HEK293T (cell line): Measurements from ENCODE around the gene EMC1.

Source experiments
- CTBP1 ChIP-seq: fragments of 450-650 bp; IDR thresholded peaks from 2 replicates; pipeline ENCODE4 v1.6.1; 2016; ENCODE audit warnings: borderline replicate concordance
- ELF4 ChIP-seq: fragments of 450-650 bp; IDR thresholded peaks from 2 replicates; pipeline ENCODE4 v1.6.1; 2017; ENCODE audit warnings: antibody characterized with exemption
- FOXA1 ChIP-seq: fragments of 450-650 bp; IDR thresholded peaks from 2 replicates; pipeline ENCODE4 v1.6.1; 2016; ENCODE audit warnings: mild to moderate bottlenecking
- FOXK2 ChIP-seq: fragments of 450-650 bp; IDR thresholded peaks from 2 replicates; pipeline ENCODE4 v1.6.1; 2016; ENCODE audit warnings: mild to moderate bottlenecking
- LEF1 ChIP-seq: fragments of 450-650 bp; IDR thresholded peaks from 2 replicates; pipeline ENCODE4 v1.6.1; 2017; ENCODE audit warnings: mild to moderate bottlenecking, borderline replicate concordance
- SUZ12 ChIP-seq: fragments of 450-650 bp; IDR thresholded peaks from 2 replicates; pipeline ENCODE4 v1.6.1; 2016; ENCODE audit warnings: mild to moderate bottlenecking
- ZNF384 ChIP-seq: fragments of 450-650 bp; IDR thresholded peaks from 2 replicates; pipeline ENCODE4 v1.6.1; 2016

DNA sequence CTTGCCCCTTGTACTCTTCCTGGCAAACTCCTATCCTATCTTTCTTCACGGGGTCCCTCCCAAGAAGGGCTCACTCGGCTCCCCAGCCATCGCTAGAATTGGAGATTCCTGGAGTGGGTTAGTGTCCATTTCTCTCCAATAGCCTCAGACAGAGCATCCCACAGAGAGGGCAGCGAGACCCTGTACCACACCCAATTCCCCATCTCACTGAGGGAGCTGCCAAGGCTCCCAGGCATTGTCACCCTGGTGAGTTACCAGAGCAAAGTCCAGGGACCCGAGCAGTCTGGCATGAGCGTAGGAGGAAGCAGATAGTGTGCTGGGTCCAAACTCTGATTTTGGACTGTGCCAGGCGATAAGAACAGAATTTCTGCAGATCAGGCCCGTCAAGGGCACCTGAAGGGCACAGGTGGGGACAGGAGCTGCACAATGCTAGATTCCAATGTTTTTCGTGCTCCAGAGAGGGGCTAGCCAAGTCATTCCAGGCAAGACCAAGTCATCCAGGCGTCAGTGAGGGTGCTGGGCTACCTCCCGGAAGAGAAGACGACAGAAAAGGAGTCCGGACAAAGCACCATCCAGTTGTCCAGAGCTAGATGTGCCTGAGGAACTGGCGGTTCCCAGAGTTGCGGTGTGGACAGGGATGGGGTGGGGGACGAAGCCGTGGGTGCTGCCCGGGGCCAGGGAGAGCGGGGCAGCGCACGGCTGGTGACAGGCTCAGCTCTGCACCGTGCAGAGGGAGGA, 22.0 kb upstream of the EMC1 start:
- no peak for TF ChIP-seq ELF4
- no peak for TF ChIP-seq FOXK2
- TF ChIP-seq CTBP1, result no peak
- TF ChIP-seq LEF1, result no peak
- no peak for TF ChIP-seq FOXA1
- no peak for TF ChIP-seq ZNF384
- TF ChIP-seq SUZ12, result no peak
